Esophagus squamous epithelium (tissue), 5 donors: ENCODE results near the gene CDH24. TPM values are rescaled to one million over a fixed set of nuclear protein-coding genes. Genes with fewer than 3 reads are reported as not detected.

Experiments
- DNase-seq: peaks from one replicate; lab custom pipeline; 2025; lab: John Stamatoyannopoulos, UW
- H3K27ac ChIP-seq, 4 donors: fragments of 200-600 bp; sonication (generic); one replicate each; pipeline ENCODE4 v1.5.1; 2016 to 2019; ENCODE audit warnings: mild to moderate bottlenecking in 1 of 4
- H3K27me3 ChIP-seq, 4 donors: fragments of 200-600 bp; sonication (generic); 1 replicate in 3 of 4; 2 replicates in 1 of 4; pipeline versions ENCODE4 v1.5.1 to v1.6.0; 2017 to 2021; ENCODE audit warnings: antibody characterized with exemption in 1 of 4
- H3K36me3 ChIP-seq, 3 donors: fragments of 200-600 bp; sonication (generic); one replicate each; pipeline ENCODE4 v1.5.1; 2016 to 2019
- H3K4me1 ChIP-seq, 3 donors: fragments of 200-600 bp; sonication (generic); one replicate each; pipeline ENCODE4 v1.5.1; 2017 to 2019
- H3K4me3 ChIP-seq, 4 donors: fragments of 200-600 bp; sonication (generic); 1 replicate in 3 of 4; 2 replicates in 1 of 4; pipeline ENCODE4 v1.5.1; 2016 to 2019; ENCODE audit warnings: mild to moderate bottlenecking in 2 of 4, moderate library complexity in 1 of 4
- H3K9me3 ChIP-seq, 3 donors: fragments of 200-600 bp; sonication (generic); one replicate each; pipeline ENCODE4 v1.5.1; 2016 to 2019
- CTCF ChIP-seq, 6 experiments: fragments of 450-650 bp in 4 of 6; fragments of 200-600 bp in 2 of 6; sonication (generic) in 2 of 6; IDR thresholded peaks; one replicate each; pipeline ENCODE4 v1.5.1; 2016 to 2019; ENCODE audit warnings: antibody characterized with exemption in 6 of 6, mild to moderate bottlenecking in 4 of 6, moderate library complexity in 4 of 6
- POLR2A ChIP-seq, 4 donors: fragments of 450-650 bp; IDR thresholded peaks; one replicate each; pipeline ENCODE4 v1.6.1; 2017; ENCODE audit warnings: antibody characterized with exemption in 4 of 4, mild to moderate bottlenecking in 4 of 4, moderate library complexity in 3 of 4
- WGBS, 2 donors: methylation state at CpG; one replicate each; pipeline ENCODE4 v1.1.5; 2018; 5-methylcytosine and 5-hydroxymethylcytosine counted together
- intact Hi-C: fragments of 100-400 bp; cut with DNase I; formaldehyde crosslinking; loops from one replicate; pipeline ENCODE4 v1.15.0; 2022
- total RNA-seq, 4 donors: library from RNA; depleted of rRNA; stranded (reverse); fragments of >200 nt; gene quantifications; one replicate each; pipeline ENCODE4 v1.1.0, GENCODE V29; 2016
- donor health status: DM: yes; HTN: yes; CAD: no.

CDH24 gene
- total RNA-seq, 4 donors from 2014 or later, result 3.4 to 6.7 (median 4.8) TPM

DNA sequence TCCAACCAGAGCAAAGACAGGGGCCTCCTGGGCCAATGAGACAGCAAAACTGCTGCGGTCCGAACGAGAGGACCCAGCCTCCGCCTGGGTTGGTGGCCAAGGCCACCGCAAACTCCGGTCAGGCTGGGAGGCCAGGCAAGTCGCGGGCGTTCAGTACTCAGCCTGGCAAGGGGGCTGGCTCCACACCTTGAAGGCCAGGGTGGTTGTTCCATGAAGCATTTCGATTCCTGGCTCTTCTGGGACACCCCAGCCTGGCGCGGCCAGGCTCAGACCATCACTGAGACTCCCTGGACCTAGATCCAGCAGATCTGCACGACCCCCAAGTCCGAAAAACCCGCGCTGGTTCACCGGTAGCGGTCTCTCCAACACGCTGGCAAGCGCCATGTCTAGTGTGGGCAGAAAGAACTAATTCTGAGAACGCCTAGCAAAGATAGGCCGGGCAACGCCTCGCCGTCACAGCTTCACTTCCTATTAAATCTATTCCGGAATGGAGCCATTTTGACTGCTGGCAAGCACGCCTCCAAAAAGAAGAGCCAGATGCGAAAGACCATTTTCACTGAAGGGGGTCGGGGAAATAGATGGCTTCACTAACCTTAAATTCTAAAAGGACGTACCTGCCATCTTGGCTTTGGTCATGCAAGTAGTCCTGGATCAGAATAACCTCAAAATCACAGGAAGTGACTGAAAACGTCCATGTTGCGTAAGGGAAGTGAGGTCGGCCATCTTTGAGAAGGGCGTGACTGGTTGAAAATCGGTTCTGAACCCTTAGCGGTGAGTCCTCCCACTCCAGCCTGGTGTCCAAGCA lies 22.6 kb downstream of the CDH24 start, which contains the start of gene PSMB5:
TSS of gene PSMB5 (minus strand) at position 403 of the 805 bp plus-strand sequence. CDS start at position 384, 19 bp downstream.
- Histone ChIP-seq H3K9me3 (no peaks in the 10 kb centered on the region), H3K27me3 (no peaks in the 10 kb centered on the region), H3K4me3 (peak within 1 kb of the TSS; percentile 69 to 97 (median 89)), H3K4me1 (peaks cover 9 to 23% (median 10%) of the 10 kb centered on the region in 3 donors), H3K27ac (peak within 1 kb of the TSS; percentile 93 to 98 (median 96)), H3K36me3 (peaks cover 13 to 37% (median 21%) of the 10 kb centered on the region in 3 donors)
- peak in 1 of 6 experiments; percentile 28 for TF ChIP-seq CTCF (IDR thresholded peaks at IDR 0.05)
- TF ChIP-seq POLR2A (IDR thresholded peaks at IDR 0.05), result peak in 1 of 4 donors; percentile 52
- DNase-seq, result no peak
- intact Hi-C loops, result no loop called here
- 0 to 1% methylated on average over 29 of the region's 36 CpGs for WGBS, 2 donors

DNA sequence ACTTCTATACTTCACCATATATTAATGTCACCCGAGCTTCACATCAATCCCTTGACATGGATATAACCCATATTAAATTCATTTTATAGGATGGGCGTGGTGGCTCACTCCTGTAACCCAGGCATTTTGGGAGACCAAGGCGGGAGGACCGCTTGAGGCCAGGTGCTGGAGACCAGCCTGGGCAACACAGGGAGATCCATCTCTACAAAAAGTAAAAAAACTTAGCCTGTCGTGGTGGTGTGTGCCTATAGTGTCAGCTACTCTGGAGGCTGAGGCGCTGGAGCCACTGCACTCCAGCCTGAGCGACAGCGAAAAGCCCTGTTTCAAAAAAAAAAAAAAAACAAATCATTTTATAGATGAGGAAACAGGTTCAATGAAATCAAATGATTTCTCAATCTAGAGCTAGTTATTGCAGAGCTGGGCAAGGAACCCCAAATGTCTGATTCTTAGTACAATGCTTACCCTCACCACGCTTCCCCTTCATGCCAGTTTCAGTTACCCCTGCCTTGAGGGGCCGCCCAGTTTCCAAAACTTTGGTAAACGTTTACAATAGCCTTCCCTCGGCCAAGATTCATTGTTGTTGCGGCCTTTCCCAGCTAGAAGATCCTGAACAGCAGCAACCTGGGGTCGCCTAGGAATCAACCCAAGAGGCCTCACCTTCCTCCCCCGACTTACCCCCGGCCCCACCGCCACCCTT lies 23.4 kb downstream of the CDH24 start:
- Histone ChIP-seq H3K9me3 (no peaks in the 10 kb centered on the region), H3K36me3 (peaks cover 13 to 45% (median 21%) of the 10 kb centered on the region in 3 donors), H3K27me3 (no peaks in the 10 kb centered on the region), H3K4me3 (peak overlapping the region; percentile 69 to 97 (median 89)), H3K4me1 (peaks cover 9 to 29% (median 10%) of the 10 kb centered on the region in 3 donors), H3K27ac (peak overlapping the region; percentile 93 to 98 (median 96))
- DNase-seq, result no peak
- intact Hi-C loops, result no loop called here
- 45 to 48% methylated on average over 10 to 13 of the region's 17 CpGs for WGBS, 2 donors
- TF ChIP-seq POLR2A (IDR thresholded peaks at IDR 0.05), result no peak
- TF ChIP-seq CTCF (IDR thresholded peaks at IDR 0.05), result no peak

DNA sequence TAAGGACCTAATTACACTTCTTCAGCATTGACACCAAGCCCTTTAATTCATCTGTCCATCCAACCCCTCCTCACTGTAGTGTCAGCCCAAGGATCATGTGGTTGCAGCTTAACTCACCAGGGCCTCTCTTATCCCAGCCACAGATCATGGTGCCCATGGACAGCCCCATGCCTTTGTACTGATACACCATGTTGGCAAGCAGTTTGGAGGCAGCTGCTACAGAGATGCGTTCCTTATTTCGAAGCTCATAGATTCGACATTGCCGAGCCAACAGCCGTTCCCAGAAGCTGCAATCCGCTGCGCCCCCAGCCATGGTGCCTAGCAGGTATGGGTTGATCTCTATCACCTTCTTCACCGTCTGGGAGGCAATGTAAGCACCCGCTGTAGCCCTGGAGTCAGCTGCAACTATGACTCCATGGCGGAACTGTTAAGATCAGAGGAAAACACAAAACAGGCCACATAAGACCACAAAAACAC lies 24.0 kb downstream of the CDH24 start:
- intact Hi-C loops, result no loop called here
- H3K9me3 ChIP-seq, result no peaks in the 10 kb centered on the region
- H3K27ac ChIP-seq, result no peak overlapping the region
- H3K27me3 ChIP-seq, result no peaks in the 10 kb centered on the region
- peaks cover 9 to 35% (median 10%) of the 10 kb centered on the region in 3 donors for H3K4me1 ChIP-seq
- H3K4me3 ChIP-seq, result peak overlapping the region in 3 of 4 donors; percentile 69 to 97 (median 87)
- DNase-seq, result no peak
- TF ChIP-seq POLR2A (IDR thresholded peaks at IDR 0.05) (no peak), CTCF (IDR thresholded peaks at IDR 0.05) (no peak)
- peaks cover 13 to 51% (median 21%) of the 10 kb centered on the region in 3 donors for H3K36me3 ChIP-seq
- WGBS, 2 donors, result 91 to 95% methylated on average over 9 to 10 of the region's 10 CpGs

DNA sequence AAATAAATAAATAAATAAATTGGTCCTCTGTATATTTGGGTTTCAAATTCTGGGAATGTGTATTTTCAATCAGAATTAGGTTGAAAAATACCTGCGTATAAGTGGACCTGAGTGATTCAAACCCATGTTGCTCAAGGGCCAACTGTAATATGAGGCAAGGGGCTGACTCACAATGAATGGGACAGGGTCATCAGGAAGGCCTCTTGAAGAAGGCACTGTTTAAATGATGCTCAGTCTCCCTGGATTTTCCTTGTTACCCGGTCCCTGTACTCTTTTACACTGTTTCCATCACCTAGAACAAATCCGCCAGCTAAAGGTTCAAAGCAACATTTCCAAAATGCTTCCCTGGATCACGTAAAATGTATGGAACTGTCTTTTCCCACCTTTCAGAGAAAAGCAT lies 26.4 kb downstream of the CDH24 start:
- 95 to 97% methylated on average over 4 of the region's 4 CpGs for WGBS, 2 donors
- Histone ChIP-seq H3K27ac (no peak overlapping the region), H3K36me3 (peaks cover 18 to 75% (median 21%) of the 10 kb centered on the region in 3 donors), H3K4me1 (peaks cover 9 to 38% (median 10%) of the 10 kb centered on the region in 3 donors), H3K9me3 (no peaks in the 10 kb centered on the region), H3K27me3 (no peaks in the 10 kb centered on the region), H3K4me3 (no peak overlapping the region)
- intact Hi-C loops, result no loop called here
- no peak for TF ChIP-seq CTCF (IDR thresholded peaks at IDR 0.05)
- TF ChIP-seq POLR2A (IDR thresholded peaks at IDR 0.05), result no peak
- DNase-seq, result no peak
